Activated naive CD4-positive, alpha-beta T cell treated with anti-CD3 and anti-CD28 coated beads, Interleukin-2, amount 10 ng/mL, durations not matched to agents 7 days and 5 days (primary cell): Measurements from ENCODE around the gene NSDHL.
"Not testable (repeated sequence)": the region's sequence is repeated elsewhere in the genome, so short reads cannot be mapped to it uniquely, and the experiment has no call there.

Experiments
- CTCF ChIA-PET: fragments of 350-600 bp; sonication (Branson Sonifier 250); formaldehyde crosslinking; loops from one replicate; lab custom pipeline; 2021; ENCODE audit warnings: antibody characterized with exemption; lab: Charles Lee
- DNase-seq: peaks from one replicate; pipeline ENCODE4 v3.0.0-alpha.2; 2020
- H3K27ac Mint-ChIP-seq: one replicate; pipeline ENCODE4 v1.8.0; 2021; ENCODE audit warnings: mild to moderate bottlenecking, moderate library complexity, mixed read lengths
- H3K27me3 Mint-ChIP-seq: one replicate; pipeline ENCODE4 v1.8.0; 2021; ENCODE audit warnings: mild to moderate bottlenecking, mixed read lengths
- H3K36me3 Mint-ChIP-seq: one replicate; pipeline ENCODE4 v1.8.0; 2021; ENCODE audit warnings: mixed read lengths
- H3K4me1 Mint-ChIP-seq: one replicate; pipeline ENCODE4 v1.8.0; 2021; ENCODE audit warnings: mixed read lengths
- H3K4me3 Mint-ChIP-seq: one replicate; pipeline ENCODE4 v1.8.0; 2021; ENCODE audit warnings: mild to moderate bottlenecking, moderate library complexity, mixed read lengths
- H3K9me3 Mint-ChIP-seq: one replicate; pipeline ENCODE4 v1.8.0; 2021; ENCODE audit warnings: mixed read lengths

The NSDHL gene

GRCh38 chrX:152830312-152831305, at the start of gene NSDHL, which contains the start of gene CETN2:
NSDHL (plus strand) TSS chrX:152831063; CDS start chrX:152846325, 15,262 bp downstream.
CETN2 (minus strand) TSS chrX:152830757; CDS start chrX:152830710, 47 bp downstream.
- Mint-ChIP-seq H3K27me3 (no peaks in the 10 kb centered on the region), H3K27ac (peak within 1 kb of the TSS; percentile 72), H3K4me3 (peak within 1 kb of the TSS; percentile 97), H3K9me3 (no peaks in the 10 kb centered on the region), H3K36me3 (peaks cover 13% of the 10 kb centered on the region), H3K4me1 (peaks cover 35% of the 10 kb centered on the region)
- CTCF ChIA-PET = interaction anchor here (1.2 kb wide), 1 partner anchor 10 kb away, joined by 7 read pairs; no protein-coding TSS in a partner anchor
- DNase-seq = peak; percentile 95

GRCh38 chrX:152787062-152787461, 43.8 kb upstream of the NSDHL start:
- H3K4me1 Mint-ChIP-seq, H3K27me3 Mint-ChIP-seq, CTCF ChIA-PET, H3K27ac Mint-ChIP-seq, H3K9me3 Mint-ChIP-seq, H3K4me3 Mint-ChIP-seq, H3K36me3 Mint-ChIP-seq, DNase-seq: not testable (repeated sequence)

GRCh38 chrX:152798945-152799344, 31.9 kb upstream of the NSDHL start:
- CTCF ChIA-PET = no interaction called here

DNA sequence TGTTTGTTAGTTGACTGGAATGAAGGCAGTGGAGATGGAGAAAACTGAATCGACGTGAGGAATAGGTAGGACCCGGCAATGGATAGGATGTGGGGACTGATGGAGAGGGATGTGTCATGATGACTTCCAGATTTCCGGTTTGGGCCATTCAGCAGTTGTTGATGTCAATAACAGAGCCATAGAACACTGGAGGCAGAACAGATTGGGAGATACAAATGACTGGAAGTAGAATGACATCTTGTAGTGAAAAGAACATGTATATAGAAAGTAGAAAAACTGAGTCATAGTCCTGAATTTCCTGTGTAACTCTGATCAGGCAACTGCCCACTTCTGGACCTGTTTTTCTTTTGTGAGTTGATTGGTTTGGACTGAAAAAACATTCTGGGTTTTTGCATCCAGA, 24.8 kb upstream of the NSDHL start:
- Mint-ChIP-seq H3K36me3 (no peaks in the 10 kb centered on the region), H3K27me3 (peaks cover 5% of the 10 kb centered on the region), H3K4me3 (no peak overlapping the region), H3K4me1 (no peaks in the 10 kb centered on the region), H3K27ac (no peak overlapping the region), H3K9me3 (no peaks in the 10 kb centered on the region)
- DNase-seq = no peak
- CTCF ChIA-PET = no interaction called here

More at GRCh38 chrX:152798945-152799344, 31.9 kb upstream of the NSDHL start:
- no peaks in the 10 kb centered on the region for H3K36me3 Mint-ChIP-seq
- H3K27ac Mint-ChIP-seq = no peak overlapping the region
- no peak overlapping the region for H3K4me3 Mint-ChIP-seq
- H3K27me3 Mint-ChIP-seq = peaks cover 9% of the 10 kb centered on the region
- no peaks in the 10 kb centered on the region for H3K4me1 Mint-ChIP-seq
- H3K9me3 Mint-ChIP-seq = no peaks in the 10 kb centered on the region
- DNase-seq = no peak

- no peaks in the 10 kb centered on the region for H3K9me3 Mint-ChIP-seq
Measured at GRCh38 chrX:152810403-152810802, 20.5 kb upstream of the NSDHL start.

GRCh38 chrX:152813206-152813605, 17.7 kb upstream of the NSDHL start:
- no peak for DNase-seq
- Mint-ChIP-seq H3K36me3 (no peaks in the 10 kb centered on the region), H3K27ac (no peak overlapping the region), H3K4me3 (no peak overlapping the region), H3K9me3 (no peaks in the 10 kb centered on the region), H3K4me1 (peaks cover 13% of the 10 kb centered on the region), H3K27me3 (no peaks in the 10 kb centered on the region)
- CTCF ChIA-PET = no interaction called here

More at GRCh38 chrX:152810403-152810802, 20.5 kb upstream of the NSDHL start:
- H3K4me1 Mint-ChIP-seq = peaks cover 13% of the 10 kb centered on the region
- CTCF ChIA-PET = no interaction called here
- no peaks in the 10 kb centered on the region for H3K27me3 Mint-ChIP-seq
- H3K27ac Mint-ChIP-seq = no peak overlapping the region
- no peak for DNase-seq
- no peaks in the 10 kb centered on the region for H3K36me3 Mint-ChIP-seq
- no peak overlapping the region for H3K4me3 Mint-ChIP-seq

DNA sequence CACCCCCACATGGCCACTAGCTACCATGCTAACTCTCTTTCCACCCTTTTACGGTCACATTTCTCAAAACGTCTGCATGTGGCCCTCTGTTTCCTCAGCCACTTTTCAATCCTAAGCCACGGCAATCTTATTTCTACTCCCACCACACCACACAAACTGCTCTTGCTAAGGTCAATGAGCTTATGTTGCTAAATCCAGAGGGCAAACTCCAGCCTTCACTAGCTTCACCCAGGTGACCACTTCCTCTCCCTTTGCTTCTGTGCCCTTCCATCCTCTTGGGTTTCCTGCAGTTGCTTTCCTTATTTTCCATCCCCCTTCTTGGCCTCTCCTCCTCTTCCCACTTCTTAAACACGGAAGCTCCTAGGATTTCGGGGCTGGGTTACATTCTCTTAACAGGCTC, 16.8 kb upstream of the NSDHL start:
- CTCF ChIA-PET = no interaction called here
- Mint-ChIP-seq H3K27me3 (no peaks in the 10 kb centered on the region), H3K4me3 (no peak overlapping the region), H3K4me1 (peaks cover 13% of the 10 kb centered on the region), H3K36me3 (no peaks in the 10 kb centered on the region), H3K9me3 (no peaks in the 10 kb centered on the region), H3K27ac (no peak overlapping the region)
- DNase-seq = no peak

GRCh38 chrX:152817078-152817764, 13.6 kb upstream of the NSDHL start:
- Mint-ChIP-seq H3K36me3 (no peaks in the 10 kb centered on the region), H3K9me3 (no peaks in the 10 kb centered on the region), H3K27me3 (peaks cover 10% of the 10 kb centered on the region), H3K27ac (no peak overlapping the region), H3K4me1 (peaks cover 13% of the 10 kb centered on the region), H3K4me3 (no peak overlapping the region)
- no peak for DNase-seq
- CTCF ChIA-PET = interaction anchor here (1.4 to 1.6 kb wide), 4 partner anchors 159 to 1064 kb away, joined by 3 to 4 read pairs (median 3); no protein-coding TSS in a partner anchor

DNA sequence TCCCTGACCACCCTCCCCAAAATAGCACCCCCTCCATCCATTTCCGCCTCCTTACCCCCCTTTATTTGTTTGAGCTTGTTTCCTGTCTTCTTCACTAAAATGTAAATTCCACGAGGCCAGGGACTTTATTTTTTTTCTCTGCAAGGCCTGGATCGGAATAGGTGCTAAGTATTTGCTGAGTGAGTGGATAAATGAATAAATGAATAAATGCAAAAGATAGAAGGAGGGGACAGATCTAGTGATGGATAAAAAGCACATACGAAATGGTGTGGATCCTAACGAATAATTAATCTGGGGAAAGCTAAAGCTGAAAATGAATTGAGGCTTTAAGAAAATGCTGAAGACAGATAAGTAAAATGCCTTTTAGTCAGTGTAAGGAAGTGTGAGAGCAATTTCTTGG, 12.5 kb upstream of the NSDHL start:
- Mint-ChIP-seq H3K27me3 (peaks cover 13% of the 10 kb centered on the region), H3K4me1 (peaks cover 9% of the 10 kb centered on the region), H3K27ac (no peak overlapping the region), H3K36me3 (no peaks in the 10 kb centered on the region), H3K9me3 (no peaks in the 10 kb centered on the region), H3K4me3 (no peak overlapping the region)
- DNase-seq = no peak
- CTCF ChIA-PET = interaction anchor here (1.6 kb wide), 1 partner anchor 186 kb away, joined by 3 read pairs; no protein-coding TSS in a partner anchor

- Mint-ChIP-seq H3K27ac (no peak overlapping the region), H3K27me3 (peaks cover 13% of the 10 kb centered on the region), H3K36me3 (no peaks in the 10 kb centered on the region), H3K9me3 (no peaks in the 10 kb centered on the region), H3K4me3 (no peak overlapping the region), H3K4me1 (peaks cover 5% of the 10 kb centered on the region)
- CTCF ChIA-PET = no interaction called here
- no peak for DNase-seq
Measured at GRCh38 chrX:152819266-152819665, 11.6 kb upstream of the NSDHL start.

- H3K4me3 Mint-ChIP-seq = no peak overlapping the region
- H3K4me1 Mint-ChIP-seq = peaks cover under 1% of the 10 kb centered on the region
- no peak for DNase-seq
- no peaks in the 10 kb centered on the region for H3K9me3 Mint-ChIP-seq
- no peaks in the 10 kb centered on the region for H3K36me3 Mint-ChIP-seq
- peaks cover 13% of the 10 kb centered on the region for H3K27me3 Mint-ChIP-seq
- CTCF ChIA-PET = no interaction called here
- no peak overlapping the region for H3K27ac Mint-ChIP-seq
Measured at GRCh38 chrX:152819732-152820131, 11.1 kb upstream of the NSDHL start.

DNA sequence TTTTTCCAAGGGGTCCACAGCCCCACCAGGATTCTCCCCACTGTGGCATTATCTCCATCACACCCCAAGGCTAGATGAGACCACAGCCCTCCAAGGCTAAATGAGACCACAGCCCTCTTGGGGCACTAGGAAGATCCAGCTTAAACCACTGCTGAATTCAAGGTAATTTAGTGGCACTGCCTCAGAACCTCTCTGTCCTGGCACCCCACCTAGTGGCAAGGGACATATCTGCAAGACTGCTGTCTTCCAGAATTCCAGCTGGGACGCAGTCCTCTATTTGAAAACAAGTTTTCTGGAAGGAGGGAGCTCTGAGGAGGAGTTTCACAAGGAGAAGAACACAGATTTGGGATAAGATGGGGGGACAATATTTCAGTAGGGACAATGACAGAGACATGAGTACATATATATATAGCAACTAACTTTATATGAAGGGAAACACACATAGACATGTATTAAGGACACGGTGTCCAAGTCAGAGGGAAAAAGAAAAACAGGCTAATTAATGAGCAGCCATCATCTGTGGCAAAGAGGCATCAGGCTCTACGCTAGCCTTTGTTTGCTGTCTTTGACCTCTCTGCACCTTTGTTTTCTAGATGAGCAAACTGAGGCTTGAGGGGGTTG, 9.6 kb upstream of the NSDHL start:
- Mint-ChIP-seq H3K9me3 (no peaks in the 10 kb centered on the region), H3K36me3 (no peaks in the 10 kb centered on the region), H3K27me3 (peaks cover 13% of the 10 kb centered on the region), H3K4me1 (no peaks in the 10 kb centered on the region), H3K4me3 (no peak overlapping the region), H3K27ac (no peak overlapping the region)
- peak; percentile 25 for DNase-seq
- CTCF ChIA-PET = interaction anchor here (1.4 to 1.7 kb wide), 2 partner anchors 9 to 189 kb away, joined by 6 to 7 read pairs; partner anchors contain the start of genes CETN2 and NSDHL

- H3K4me3 Mint-ChIP-seq = no peak overlapping the region
- H3K9me3 Mint-ChIP-seq = no peaks in the 10 kb centered on the region
- H3K27me3 Mint-ChIP-seq = peaks cover 13% of the 10 kb centered on the region
- no peak overlapping the region for H3K27ac Mint-ChIP-seq
- CTCF ChIA-PET = interaction anchor here (1.7 kb wide), 1 partner anchor 190 kb away, joined by 6 read pairs; no protein-coding TSS in a partner anchor
- H3K4me1 Mint-ChIP-seq = no peaks in the 10 kb centered on the region
- no peaks in the 10 kb centered on the region for H3K36me3 Mint-ChIP-seq
- no peak for DNase-seq
Measured at GRCh38 chrX:152822383-152823086, 8.3 kb upstream of the NSDHL start.
